H9 (cell line): ENCODE results near the gene PRR33. TPM values are rescaled to one million over a fixed set of nuclear protein-coding genes. Genes with fewer than 3 reads are reported as not detected.

Source experiments
- DNase-seq: peaks from one replicate; pipeline ENCODE4 v3.0.0-alpha.2; 2017
- H2AFZ ChIP-seq: one replicate; pipeline ENCODE4 v1.6.1; 2013; ENCODE audit warnings: mild to moderate bottlenecking, low read length, control low read depth, moderate library complexity
- H2AK5ac ChIP-seq: 2 replicates; pipeline ENCODE4 v1.6.1; 2013; ENCODE audit warnings: low read length, control low read depth, mixed read lengths; ENCODE audit not compliant: insufficient read length
- H2BK120ac ChIP-seq: one replicate; pipeline ENCODE4 v1.6.1; 2013; ENCODE audit warnings: low read depth, mild to moderate bottlenecking, low read length, control low read depth, inconsistent platforms; ENCODE audit not compliant: poor library complexity, severe bottlenecking
- H2BK12ac ChIP-seq: 2 replicates; pipeline ENCODE4 v1.6.1; 2013; ENCODE audit warnings: low read length, control low read depth, mixed read lengths, low read depth; ENCODE audit not compliant: insufficient read length
- H2BK15ac ChIP-seq: 2 replicates; pipeline ENCODE4 v1.6.1; 2013; ENCODE audit warnings: low read depth, low read length, control low read depth
- H2BK20ac ChIP-seq: one replicate; pipeline ENCODE4 v1.6.1; 2013; ENCODE audit warnings: low read depth, mild to moderate bottlenecking, low read length, control low read depth, inconsistent platforms; ENCODE audit not compliant: poor library complexity, severe bottlenecking
- H2BK5ac ChIP-seq: 2 replicates; pipeline ENCODE4 v1.6.1; 2013; ENCODE audit warnings: low read length, control low read depth, mixed read lengths; ENCODE audit not compliant: insufficient read length
- H3K14ac ChIP-seq: 2 replicates; pipeline ENCODE4 v1.6.1; 2013; ENCODE audit warnings: low read length, control low read depth; ENCODE audit not compliant: insufficient read depth
- H3K18ac ChIP-seq: 2 replicates; pipeline ENCODE4 v1.6.1; 2013; ENCODE audit warnings: low read depth, mild to moderate bottlenecking, mixed read lengths, low read length, control low read depth; ENCODE audit not compliant: insufficient read length
- H3K23ac ChIP-seq: 2 replicates; pipeline ENCODE4 v1.6.1; 2013; ENCODE audit warnings: low read length, control low read depth, mixed read lengths, low read depth; ENCODE audit not compliant: insufficient read length
- H3K23me2 ChIP-seq: 2 replicates; pipeline ENCODE4 v1.6.1; 2013; ENCODE audit warnings: low read depth, mild to moderate bottlenecking, mixed read lengths, low read length, control low read depth; ENCODE audit not compliant: insufficient read length, poor library complexity, severe bottlenecking
- H3K27ac ChIP-seq: 2 replicates; pipeline ENCODE4 v1.5.1; 2013; ENCODE audit warnings: low read length, control low read depth, mixed read lengths, low read depth; ENCODE audit not compliant: insufficient read length
- H3K27me3 ChIP-seq: 2 replicates; pipeline ENCODE4 v1.6.1; 2013; ENCODE audit warnings: low read length, control low read depth, inconsistent platforms; ENCODE audit not compliant: insufficient read depth
- H3K4ac ChIP-seq: 2 replicates; pipeline ENCODE4 v1.6.1; 2013; ENCODE audit warnings: low read depth, mild to moderate bottlenecking, control low read depth, inconsistent platforms, low read length, moderate library complexity
- H3K4me1 ChIP-seq: 2 replicates; pipeline ENCODE4 v1.6.1; 2013; ENCODE audit warnings: low read length, control low read depth, inconsistent platforms; ENCODE audit not compliant: insufficient read depth
- H3K4me2 ChIP-seq: 2 replicates; pipeline ENCODE4 v1.6.1; 2013; ENCODE audit warnings: low read length, control low read depth, mixed read lengths; ENCODE audit not compliant: insufficient read length, insufficient read depth
- H3K56ac ChIP-seq: 2 replicates; pipeline ENCODE4 v1.6.1; 2013; ENCODE audit warnings: low read depth, mild to moderate bottlenecking, mixed read lengths, low read length, control low read depth; ENCODE audit not compliant: insufficient read length
- H3K79me1 ChIP-seq: 2 replicates; pipeline ENCODE4 v1.6.1; 2013; ENCODE audit warnings: low read depth, mild to moderate bottlenecking, moderate library complexity, low read length, control low read depth, inconsistent platforms; ENCODE audit not compliant: insufficient read depth, poor library complexity, severe bottlenecking
- H3K79me2 ChIP-seq: 2 replicates; pipeline ENCODE4 v1.6.1; 2013; ENCODE audit warnings: low read length, control low read depth, inconsistent platforms; ENCODE audit not compliant: insufficient read depth
- H3K9ac ChIP-seq: 2 replicates; pipeline ENCODE4 v1.6.1; 2013; ENCODE audit warnings: low read length, control low read depth, mixed read lengths; ENCODE audit not compliant: insufficient read length; ENCODE audit errors: extremely low read depth
- H3K9me3 ChIP-seq: one replicate; pipeline ENCODE4 v1.6.1; 2013; ENCODE audit warnings: low read depth, low read length, inconsistent platforms; ENCODE audit not compliant: control insufficient read depth
- H3T11ph ChIP-seq: one replicate; pipeline ENCODE4 v1.6.1; 2013; ENCODE audit warnings: mild to moderate bottlenecking, low read length, control low read depth, inconsistent platforms
- H4K20me1 ChIP-seq: one replicate; pipeline ENCODE4 v1.6.1; 2013; ENCODE audit not compliant: control insufficient read depth, insufficient read length, insufficient read depth
- H4K5ac ChIP-seq: 2 replicates; pipeline ENCODE4 v1.6.1; 2013; ENCODE audit warnings: low read depth, mild to moderate bottlenecking, mixed read lengths, low read length, control low read depth; ENCODE audit not compliant: insufficient read length
- H4K8ac ChIP-seq: replicated peaks from 2 replicates; pipeline ENCODE4 v1.6.1; 2013; ENCODE audit warnings: low read length, control low read depth, mixed read lengths, low read depth; ENCODE audit not compliant: insufficient read length
- H4K91ac ChIP-seq: 2 replicates; pipeline ENCODE4 v1.6.1; 2013; ENCODE audit warnings: low read depth, mild to moderate bottlenecking, moderate library complexity, mixed read lengths, low read length, control low read depth; ENCODE audit not compliant: insufficient read length
- H3K27ac Mint-ChIP-seq, 3 experiments: 2 replicates in 2 of 3; 3 replicates in 1 of 3; pipeline ENCODE4 v1.8.0; 2020 to 2021; ENCODE audit warnings: mixed read lengths in 3 of 3, mild to moderate bottlenecking in 1 of 3, moderate library complexity in 1 of 3
- H3K27me3 Mint-ChIP-seq: 2 replicates; pipeline ENCODE4 v1.8.0; 2021; ENCODE audit warnings: low read depth, mild to moderate bottlenecking, moderate library complexity, mixed read lengths
- H3K36me3 Mint-ChIP-seq, 3 experiments: 2 replicates in 2 of 3; 3 replicates in 1 of 3; pipeline ENCODE4 v1.8.0; 2020 to 2021; ENCODE audit warnings: low read depth in 3 of 3, mixed read lengths in 3 of 3; ENCODE audit not compliant: insufficient read depth in 1 of 3
- H3K4me1 Mint-ChIP-seq, 2 experiments: 2 replicates each; pipeline ENCODE4 v1.8.0; 2020; ENCODE audit warnings: mixed read lengths in 2 of 2
- H3K4me3 Mint-ChIP-seq, 2 experiments: 2 replicates in 1 of 2; 3 replicates in 1 of 2; pipeline ENCODE4 v1.8.0; 2020 to 2021; ENCODE audit warnings: mild to moderate bottlenecking in 2 of 2, mixed read lengths in 2 of 2, moderate library complexity in 1 of 2
- H3K9me3 Mint-ChIP-seq, 2 experiments: 2 replicates in 1 of 2; 3 replicates in 1 of 2; pipeline ENCODE4 v1.8.0; 2020; ENCODE audit warnings: mild to moderate bottlenecking in 2 of 2, mixed read lengths in 2 of 2, moderate library complexity in 1 of 2
- CTCF ChIP-seq: fragments of 200-600 bp; sonication (generic); conservative IDR thresholded peaks from 3 replicates; pipeline ENCODE4 v1.8.0; 2021; ENCODE audit warnings: antibody characterized with exemption, mild to moderate bottlenecking
- WGBS: extraction: QIAGEN DNeasy Blood & Tissue Kit; methylation state at CpG from one replicate; pipeline ENCODE4 v1.1.7; 2013; ENCODE audit warnings: missing lambda C conversion rate, low lambda C conversion rate, mixed read lengths; ENCODE audit not compliant: insufficient read length; ENCODE audit errors: extremely low coverage; 5-methylcytosine and 5-hydroxymethylcytosine counted together
- total RNA-seq: library from RNA; stranded (reverse); gene quantifications from 2 replicates; pipeline ENCODE4 v1.2.1, GENCODE V29; 2021

The PRR33 gene
- total RNA-seq, 1 experiment from 2014 or later: not detected

GRCh38 chr11:1924181-1924580, 32.5 kb upstream of the PRR33 start:
- Histone ChIP-seq H3K18ac (no peak overlapping the region), H4K91ac (no peak overlapping the region), H2BK20ac (no peak overlapping the region), H4K8ac (no peak overlapping the region), H3K9me3 (no peaks in the 10 kb centered on the region), H3K9ac (no peak overlapping the region), H2BK12ac (no peak overlapping the region), H3T11ph (no peak overlapping the region), H3K23ac (no peak overlapping the region), H3K27me3 (no peaks in the 10 kb centered on the region), H3K79me1 (no peaks in the 10 kb centered on the region), H3K27ac (no peak overlapping the region), H3K56ac (no peak overlapping the region), H3K4me2 (no peak overlapping the region), H2BK120ac (no peak overlapping the region), H2BK5ac (no peak overlapping the region), H4K20me1 (no peaks in the 10 kb centered on the region), H2AFZ (no peak overlapping the region), H3K14ac (no peak overlapping the region), H4K5ac (no peak overlapping the region), H3K4ac (no peak overlapping the region), H2BK15ac (no peak overlapping the region), H2AK5ac (no peak overlapping the region), H3K4me1 (no peaks in the 10 kb centered on the region), H3K23me2 (peaks cover 3% of the 10 kb centered on the region), H3K79me2 (no peaks in the 10 kb centered on the region)
- no peak for TF ChIP-seq CTCF
- H3K4me3 Mint-ChIP-seq: no peak overlapping the region
- no CpG with 5 or more reads among the region's 17 CpGs for WGBS
- H3K9me3 Mint-ChIP-seq: no peaks in the 10 kb centered on the region; a peak in 1 of 5 replicates
- peaks cover 16% of the 10 kb centered on the region for H3K27me3 Mint-ChIP-seq
- DNase-seq: no peak
- peaks cover 3 to 6% of the 10 kb centered on the region in 2 experiments; a peak in 3 of 4 replicates for H3K4me1 Mint-ChIP-seq
- H3K27ac Mint-ChIP-seq: no peak overlapping the region
- no peaks in the 10 kb centered on the region for H3K36me3 Mint-ChIP-seq
